Liver (tissue), 9 donors: ENCODE results near the gene SPCS1. TPM values are rescaled to one million over a fixed set of nuclear protein-coding genes. Genes with fewer than 3 reads are reported as not detected.

Experiments used
- DNase-seq: peaks from one replicate; pipeline ENCODE4 v3.0.0-alpha.2; 2017; ENCODE audit warnings: low spot score
- H3K27ac ChIP-seq, 2 donors: one replicate each; pipeline ENCODE4 v1.7.0; 2013; ENCODE audit warnings: inconsistent platforms in 2 of 2, low read length in 2 of 2, control low read depth in 1 of 2, low read depth in 1 of 2, mild to moderate bottlenecking in 1 of 2
- H3K27me3 ChIP-seq, 4 donors: one replicate each; pipeline versions ENCODE4 v1.6.1 to v1.7.0; 2013; ENCODE audit warnings: low read length in 3 of 4, inconsistent platforms in 1 of 4, mild to moderate bottlenecking in 1 of 4, moderate library complexity in 1 of 4; ENCODE audit not compliant: control insufficient read depth in 4 of 4, insufficient read depth in 4 of 4
- H3K36me3 ChIP-seq, 4 donors: one replicate each; pipeline versions ENCODE4 v1.6.1 to v1.7.0; 2013; ENCODE audit warnings: low read length in 3 of 4, mild to moderate bottlenecking in 3 of 4, low read depth in 1 of 4, moderate library complexity in 1 of 4; ENCODE audit not compliant: control insufficient read depth in 4 of 4, insufficient read depth in 3 of 4
- H3K4me1 ChIP-seq, 4 donors: one replicate each; pipeline versions ENCODE4 v1.6.1 to v1.7.0; 2013; ENCODE audit warnings: low read length in 3 of 4, mild to moderate bottlenecking in 3 of 4, moderate library complexity in 1 of 4; ENCODE audit not compliant: control insufficient read depth in 4 of 4, insufficient read depth in 4 of 4
- H3K4me3 ChIP-seq, 3 donors: one replicate each; pipeline versions ENCODE4 v1.6.1 to v1.7.0; 2013; ENCODE audit warnings: low read length in 3 of 3, control low read depth in 1 of 3, low read depth in 1 of 3, mild to moderate bottlenecking in 1 of 3
- H3K9ac ChIP-seq, 2 donors: one replicate each; pipeline ENCODE4 v1.7.0; 2013; ENCODE audit warnings: low read length in 2 of 2, mild to moderate bottlenecking in 2 of 2, moderate library complexity in 2 of 2, control low read depth in 1 of 2, low read depth in 1 of 2
- H3K9me3 ChIP-seq, 4 donors: one replicate each; pipeline versions ENCODE4 v1.6.1 to v1.7.0; 2013; ENCODE audit warnings: low read length in 3 of 4; ENCODE audit not compliant: control insufficient read depth in 4 of 4
- EGR1 ChIP-seq, 2 donors: IDR thresholded peaks; 2 replicates each; pipeline ENCODE4 v1.6.1; 2016 to 2018; ENCODE audit warnings: antibody characterized with exemption in 2 of 2, low read depth in 2 of 2
- FOXA1 ChIP-seq: IDR thresholded peaks from 2 replicates; pipeline ENCODE4 v1.6.1; 2016; ENCODE audit warnings: antibody characterized with exemption
- FOXA2 ChIP-seq: IDR thresholded peaks from 2 replicates; pipeline ENCODE4 v1.6.1; 2016; ENCODE audit warnings: antibody characterized with exemption
- GABPA ChIP-seq, 2 donors: IDR thresholded peaks in 1 of 2; conservative IDR thresholded peaks in 1 of 2; 2 replicates each; pipeline ENCODE4 v1.6.1; 2016; ENCODE audit warnings: antibody characterized with exemption in 2 of 2, mild to moderate bottlenecking in 1 of 2, moderate library complexity in 1 of 2
- HNF4A ChIP-seq, 2 donors: conservative IDR thresholded peaks; 2 replicates each; pipeline ENCODE4 v1.6.1; 2016; ENCODE audit warnings: antibody characterized with exemption in 2 of 2, mild to moderate bottlenecking in 2 of 2
- HNF4G ChIP-seq: IDR thresholded peaks from 2 replicates; pipeline ENCODE4 v1.6.1; 2016; ENCODE audit warnings: antibody characterized with exemption
- JUND ChIP-seq, 2 donors: IDR thresholded peaks; 2 replicates each; pipeline ENCODE4 v1.6.1; 2016; ENCODE audit warnings: antibody characterized with exemption in 2 of 2
- NR2F2 ChIP-seq: IDR thresholded peaks from 2 replicates; pipeline ENCODE4 v1.6.1; 2016; ENCODE audit warnings: antibody characterized with exemption
- RAD21 ChIP-seq, 2 donors: IDR thresholded peaks; 2 replicates each; pipeline ENCODE4 v1.6.1; 2016; ENCODE audit warnings: antibody characterized with exemption in 2 of 2, mild to moderate bottlenecking in 2 of 2
- RXRA ChIP-seq, 2 donors: IDR thresholded peaks; 2 replicates each; pipeline ENCODE4 v1.6.1; 2017 to 2018; ENCODE audit warnings: antibody characterized with exemption in 2 of 2, mild to moderate bottlenecking in 1 of 2
- SP1 ChIP-seq: IDR thresholded peaks from 2 replicates; pipeline ENCODE4 v1.6.1; 2018; ENCODE audit warnings: antibody characterized with exemption, mild to moderate bottlenecking
- TAF1 ChIP-seq: conservative IDR thresholded peaks from 2 replicates; pipeline ENCODE4 v1.6.1; 2016; ENCODE audit warnings: antibody characterized with exemption, mild to moderate bottlenecking
- YY1 ChIP-seq: IDR thresholded peaks from 2 replicates; pipeline ENCODE4 v1.6.1; 2016; ENCODE audit warnings: antibody characterized with exemption, mild to moderate bottlenecking
- polyA plus RNA-seq, 2 donors: library from polyadenylated mRNA; stranded (reverse) in 1 of 2; unstranded in 1 of 2; fragments of 200-250 nt in 1 of 2; fragments of >200 nt in 1 of 2; fragmentation: Nextera tagmentation in 1 of 2; extraction: Ambion mirVana in 1 of 2; gene quantifications; one replicate each; pipeline versions ENCODE4 v1.2.1 to v1.2.3, GENCODE V29; 2013 to 2015
- total RNA-seq, 2 donors: library from RNA; depleted of rRNA; stranded (reverse); fragments of >200 nt; gene quantifications; one replicate each; pipeline ENCODE4 v1.2.3, GENCODE V29; 2014
- TF ChIP-seq, protein P1 (sequence below): IDR thresholded peaks from 2 replicates; pipeline ENCODE4 v1.6.1; 2016; ENCODE audit warnings: antibody characterized with exemption
- TF ChIP-seq, protein P2 (sequence below): IDR thresholded peaks from 2 replicates; pipeline ENCODE4 v1.6.1; 2016; ENCODE audit warnings: antibody characterized with exemption
- TF ChIP-seq, protein P3 (sequence below): IDR thresholded peaks from 2 replicates; pipeline ENCODE4 v1.6.1; 2016; ENCODE audit warnings: antibody characterized with exemption, mild to moderate bottlenecking
- TF ChIP-seq, protein P4 (sequence below): IDR thresholded peaks from 2 replicates; pipeline ENCODE4 v1.6.1; 2016; ENCODE audit warnings: antibody characterized with exemption
- TF ChIP-seq, protein P5 (sequence below): fragments of 150-350 bp; IDR thresholded peaks from 2 replicates; pipeline ENCODE4 v1.5.1; 2017; ENCODE audit warnings: improper control_type of control experiment, low read depth, low read length; ENCODE audit not compliant: missing input control
- donor health status: healthy.
- donor health status: healthy.
- donor health status: healthy.
- donor health status: healthy.
- donor health status: healthy.

The SPCS1 gene
- total and polyA plus RNA-seq, 4 donors, result 42.3 to 227 (median 113) TPM

DNA sequence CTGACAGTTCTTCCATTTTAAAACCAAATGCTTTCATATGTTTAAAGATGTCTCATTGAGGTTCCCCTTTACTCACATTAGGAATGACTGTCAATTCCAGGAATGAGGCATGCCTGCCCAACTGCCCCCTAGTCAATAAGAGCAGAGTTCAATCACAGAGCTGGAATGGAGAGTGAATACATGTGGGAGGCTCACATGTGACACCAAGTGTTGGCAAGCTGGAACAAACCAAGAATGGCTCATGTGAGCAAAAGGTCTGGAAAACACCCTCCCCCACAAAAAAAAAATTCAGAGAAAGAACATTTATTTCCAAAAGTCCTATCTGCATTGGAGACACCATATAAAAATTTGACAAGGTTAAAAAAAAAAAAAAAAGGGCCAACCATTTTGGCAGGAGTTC lies 23.9 kb upstream of the SPCS1 start:
- H3K4me1 ChIP-seq, result peaks cover 12 to 64% (median 54%) of the 10 kb centered on the region in 4 donors
- H3K27ac ChIP-seq, result peak overlapping the region; percentile 84 to 93

More for the DNA sequence above, 23.9 kb upstream of the SPCS1 start:
- H3K9me3 ChIP-seq, result no peaks in the 10 kb centered on the region
- H3K36me3 ChIP-seq, result peaks cover under 1 to 13% (median 3%) of the 10 kb centered on the region in 4 donors
- no peaks in the 10 kb centered on the region for H3K27me3 ChIP-seq
- TF ChIP-seq YY1 (peak; percentile 76), RAD21 (IDR thresholded peaks at IDR 0.05) (peak; percentile 48 to 51), NR2F2 (peak; percentile 8), FOXA2 (peak; percentile 95), RXRA (IDR thresholded peaks at IDR 0.05) (peak; percentile 88 to 89), EGR1 (IDR thresholded peaks at IDR 0.05; ENCODE audit: low read depth in 2 of 2) (peak; percentile 15 to 78), GABPA (IDR thresholded peaks at IDR 0.05 in 1 of 2, conservative IDR thresholded peaks at IDR 0.05 in 1 of 2) (peak in 1 of 2 donors; percentile 62), TAF1 (peak; percentile 31), HNF4A (conservative IDR thresholded peaks at IDR 0.05) (peak; percentile 94 to 95), FOXA1 (peak; percentile 91), HNF4G (peak; percentile 65), SP1 (peak; percentile 88), JUND (IDR thresholded peaks at IDR 0.05) (peak; percentile 70 to 82)
- TF ChIP-seq, protein P1, sequence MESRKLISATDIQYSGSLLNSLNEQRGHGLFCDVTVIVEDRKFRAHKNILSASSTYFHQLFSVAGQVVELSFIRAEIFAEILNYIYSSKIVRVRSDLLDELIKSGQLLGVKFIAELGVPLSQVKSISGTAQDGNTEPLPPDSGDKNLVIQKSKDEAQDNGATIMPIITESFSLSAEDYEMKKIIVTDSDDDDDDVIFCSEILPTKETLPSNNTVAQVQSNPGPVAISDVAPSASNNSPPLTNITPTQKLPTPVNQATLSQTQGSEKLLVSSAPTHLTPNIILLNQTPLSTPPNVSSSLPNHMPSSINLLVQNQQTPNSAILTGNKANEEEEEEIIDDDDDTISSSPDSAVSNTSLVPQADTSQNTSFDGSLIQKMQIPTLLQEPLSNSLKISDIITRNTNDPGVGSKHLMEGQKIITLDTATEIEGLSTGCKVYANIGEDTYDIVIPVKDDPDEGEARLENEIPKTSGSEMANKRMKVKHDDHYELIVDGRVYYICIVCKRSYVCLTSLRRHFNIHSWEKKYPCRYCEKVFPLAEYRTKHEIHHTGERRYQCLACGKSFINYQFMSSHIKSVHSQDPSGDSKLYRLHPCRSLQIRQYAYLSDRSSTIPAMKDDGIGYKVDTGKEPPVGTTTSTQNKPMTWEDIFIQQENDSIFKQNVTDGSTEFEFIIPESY, result peak; percentile 76
- TF ChIP-seq, protein P2, sequence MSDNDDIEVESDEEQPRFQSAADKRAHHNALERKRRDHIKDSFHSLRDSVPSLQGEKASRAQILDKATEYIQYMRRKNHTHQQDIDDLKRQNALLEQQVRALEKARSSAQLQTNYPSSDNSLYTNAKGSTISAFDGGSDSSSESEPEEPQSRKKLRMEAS, result peak; percentile 97
- TF ChIP-seq, protein P3, sequence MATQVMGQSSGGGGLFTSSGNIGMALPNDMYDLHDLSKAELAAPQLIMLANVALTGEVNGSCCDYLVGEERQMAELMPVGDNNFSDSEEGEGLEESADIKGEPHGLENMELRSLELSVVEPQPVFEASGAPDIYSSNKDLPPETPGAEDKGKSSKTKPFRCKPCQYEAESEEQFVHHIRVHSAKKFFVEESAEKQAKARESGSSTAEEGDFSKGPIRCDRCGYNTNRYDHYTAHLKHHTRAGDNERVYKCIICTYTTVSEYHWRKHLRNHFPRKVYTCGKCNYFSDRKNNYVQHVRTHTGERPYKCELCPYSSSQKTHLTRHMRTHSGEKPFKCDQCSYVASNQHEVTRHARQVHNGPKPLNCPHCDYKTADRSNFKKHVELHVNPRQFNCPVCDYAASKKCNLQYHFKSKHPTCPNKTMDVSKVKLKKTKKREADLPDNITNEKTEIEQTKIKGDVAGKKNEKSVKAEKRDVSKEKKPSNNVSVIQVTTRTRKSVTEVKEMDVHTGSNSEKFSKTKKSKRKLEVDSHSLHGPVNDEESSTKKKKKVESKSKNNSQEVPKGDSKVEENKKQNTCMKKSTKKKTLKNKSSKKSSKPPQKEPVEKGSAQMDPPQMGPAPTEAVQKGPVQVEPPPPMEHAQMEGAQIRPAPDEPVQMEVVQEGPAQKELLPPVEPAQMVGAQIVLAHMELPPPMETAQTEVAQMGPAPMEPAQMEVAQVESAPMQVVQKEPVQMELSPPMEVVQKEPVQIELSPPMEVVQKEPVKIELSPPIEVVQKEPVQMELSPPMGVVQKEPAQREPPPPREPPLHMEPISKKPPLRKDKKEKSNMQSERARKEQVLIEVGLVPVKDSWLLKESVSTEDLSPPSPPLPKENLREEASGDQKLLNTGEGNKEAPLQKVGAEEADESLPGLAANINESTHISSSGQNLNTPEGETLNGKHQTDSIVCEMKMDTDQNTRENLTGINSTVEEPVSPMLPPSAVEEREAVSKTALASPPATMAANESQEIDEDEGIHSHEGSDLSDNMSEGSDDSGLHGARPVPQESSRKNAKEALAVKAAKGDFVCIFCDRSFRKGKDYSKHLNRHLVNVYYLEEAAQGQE, result peak; percentile 74
- TF ChIP-seq, protein P4, sequence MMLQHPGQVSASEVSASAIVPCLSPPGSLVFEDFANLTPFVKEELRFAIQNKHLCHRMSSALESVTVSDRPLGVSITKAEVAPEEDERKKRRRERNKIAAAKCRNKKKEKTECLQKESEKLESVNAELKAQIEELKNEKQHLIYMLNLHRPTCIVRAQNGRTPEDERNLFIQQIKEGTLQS, result no peak
- TF ChIP-seq, protein P5, sequence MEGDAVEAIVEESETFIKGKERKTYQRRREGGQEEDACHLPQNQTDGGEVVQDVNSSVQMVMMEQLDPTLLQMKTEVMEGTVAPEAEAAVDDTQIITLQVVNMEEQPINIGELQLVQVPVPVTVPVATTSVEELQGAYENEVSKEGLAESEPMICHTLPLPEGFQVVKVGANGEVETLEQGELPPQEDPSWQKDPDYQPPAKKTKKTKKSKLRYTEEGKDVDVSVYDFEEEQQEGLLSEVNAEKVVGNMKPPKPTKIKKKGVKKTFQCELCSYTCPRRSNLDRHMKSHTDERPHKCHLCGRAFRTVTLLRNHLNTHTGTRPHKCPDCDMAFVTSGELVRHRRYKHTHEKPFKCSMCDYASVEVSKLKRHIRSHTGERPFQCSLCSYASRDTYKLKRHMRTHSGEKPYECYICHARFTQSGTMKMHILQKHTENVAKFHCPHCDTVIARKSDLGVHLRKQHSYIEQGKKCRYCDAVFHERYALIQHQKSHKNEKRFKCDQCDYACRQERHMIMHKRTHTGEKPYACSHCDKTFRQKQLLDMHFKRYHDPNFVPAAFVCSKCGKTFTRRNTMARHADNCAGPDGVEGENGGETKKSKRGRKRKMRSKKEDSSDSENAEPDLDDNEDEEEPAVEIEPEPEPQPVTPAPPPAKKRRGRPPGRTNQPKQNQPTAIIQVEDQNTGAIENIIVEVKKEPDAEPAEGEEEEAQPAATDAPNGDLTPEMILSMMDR, result no peak
- no peak for DNase-seq
- H3K4me3 ChIP-seq, result peak overlapping the region in 2 of 3 donors; percentile 12 to 19
- H3K9ac ChIP-seq, result peak overlapping the region in 1 of 2 donors; percentile 88
